ENCODE results near the gene PLA2G4D. TPM values are rescaled to one million over a fixed set of nuclear protein-coding genes. Genes with fewer than 3 reads are reported as not detected.

PLA2G4D gene
- total RNA-seq, 4 donors from 2014 or later = 0.19 to 5.9 (median 0.23) TPM

DNA sequence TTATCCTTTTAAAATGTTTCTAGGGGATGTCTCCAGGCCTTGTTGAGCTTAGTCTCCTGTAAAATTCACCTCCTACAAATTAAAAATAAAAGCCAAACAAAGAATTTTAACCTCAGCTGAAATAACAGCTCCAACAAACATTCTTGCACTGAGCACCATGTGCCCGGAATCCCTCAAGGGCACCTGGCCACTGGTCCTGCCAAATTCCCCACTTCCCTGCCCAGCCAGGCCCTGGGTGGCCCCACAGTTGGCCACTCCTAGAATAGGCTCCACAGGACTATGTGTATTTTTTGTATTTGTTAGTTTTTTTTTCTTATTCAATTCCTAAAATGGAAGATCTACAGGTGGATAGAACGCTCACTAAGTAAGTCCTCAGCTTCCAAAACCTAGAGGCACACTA is 40.4 kb downstream of the PLA2G4D start:
- intact Hi-C loops (cut with DNase I) = no loop called here
- no peak for DNase-seq
- Histone ChIP-seq H3K9me3 (no peaks in the 10 kb centered on the region), H3K27ac (no peak overlapping the region), H3K36me3 (no peaks in the 10 kb centered on the region), H3K27me3 (peaks cover 0 to 2% (median 0%) of the 10 kb centered on the region in 4 donors), H3K4me1 (peaks cover 7 to 36% (median 8%) of the 10 kb centered on the region in 3 donors), H3K4me3 (no peak overlapping the region)
- TF ChIP-seq, protein P1, sequence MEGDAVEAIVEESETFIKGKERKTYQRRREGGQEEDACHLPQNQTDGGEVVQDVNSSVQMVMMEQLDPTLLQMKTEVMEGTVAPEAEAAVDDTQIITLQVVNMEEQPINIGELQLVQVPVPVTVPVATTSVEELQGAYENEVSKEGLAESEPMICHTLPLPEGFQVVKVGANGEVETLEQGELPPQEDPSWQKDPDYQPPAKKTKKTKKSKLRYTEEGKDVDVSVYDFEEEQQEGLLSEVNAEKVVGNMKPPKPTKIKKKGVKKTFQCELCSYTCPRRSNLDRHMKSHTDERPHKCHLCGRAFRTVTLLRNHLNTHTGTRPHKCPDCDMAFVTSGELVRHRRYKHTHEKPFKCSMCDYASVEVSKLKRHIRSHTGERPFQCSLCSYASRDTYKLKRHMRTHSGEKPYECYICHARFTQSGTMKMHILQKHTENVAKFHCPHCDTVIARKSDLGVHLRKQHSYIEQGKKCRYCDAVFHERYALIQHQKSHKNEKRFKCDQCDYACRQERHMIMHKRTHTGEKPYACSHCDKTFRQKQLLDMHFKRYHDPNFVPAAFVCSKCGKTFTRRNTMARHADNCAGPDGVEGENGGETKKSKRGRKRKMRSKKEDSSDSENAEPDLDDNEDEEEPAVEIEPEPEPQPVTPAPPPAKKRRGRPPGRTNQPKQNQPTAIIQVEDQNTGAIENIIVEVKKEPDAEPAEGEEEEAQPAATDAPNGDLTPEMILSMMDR (IDR thresholded peaks at IDR 0.05) = no peak
- TF ChIP-seq POLR2A (IDR thresholded peaks at IDR 0.05) = no peak
- 70 to 85% methylated on average over 2 of the region's 2 CpGs for WGBS, 2 donors

DNA sequence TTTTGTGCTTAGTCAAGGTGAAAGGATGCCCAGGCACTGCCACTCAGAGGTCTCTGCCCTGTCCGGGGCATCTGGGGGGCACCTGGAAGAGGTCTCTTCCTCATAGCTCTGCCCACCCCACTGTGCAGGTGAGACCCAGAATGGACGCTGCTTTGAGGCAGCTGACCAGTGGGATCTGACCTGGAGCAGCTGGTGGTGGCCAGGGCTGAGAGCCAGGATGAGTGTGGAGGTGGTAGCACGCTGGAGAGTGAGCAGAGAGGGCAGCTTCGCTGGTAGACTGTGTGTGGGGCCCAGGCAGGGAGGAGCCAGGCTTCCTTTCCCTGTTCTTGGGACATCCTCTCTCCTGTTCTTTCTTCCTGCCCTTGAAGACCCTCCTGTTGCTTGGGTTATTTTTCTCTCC is 41.4 kb downstream of the PLA2G4D start:
- 84 to 100% methylated on average over 1 to 4 of the region's 4 CpGs for WGBS, 2 donors
- Histone ChIP-seq H3K27me3 (peaks cover 0 to 2% (median 0%) of the 10 kb centered on the region in 4 donors), H3K9me3 (no peaks in the 10 kb centered on the region), H3K27ac (no peak overlapping the region), H3K36me3 (no peaks in the 10 kb centered on the region), H3K4me1 (peaks cover 7 to 41% (median 13%) of the 10 kb centered on the region in 3 donors), H3K4me3 (no peak overlapping the region)
- DNase-seq = no peak
- TF ChIP-seq POLR2A (IDR thresholded peaks at IDR 0.05) = no peak
- TF ChIP-seq, protein P1 (IDR thresholded peaks at IDR 0.05) = no peak
- intact Hi-C loops (cut with DNase I) = no loop called here

DNA sequence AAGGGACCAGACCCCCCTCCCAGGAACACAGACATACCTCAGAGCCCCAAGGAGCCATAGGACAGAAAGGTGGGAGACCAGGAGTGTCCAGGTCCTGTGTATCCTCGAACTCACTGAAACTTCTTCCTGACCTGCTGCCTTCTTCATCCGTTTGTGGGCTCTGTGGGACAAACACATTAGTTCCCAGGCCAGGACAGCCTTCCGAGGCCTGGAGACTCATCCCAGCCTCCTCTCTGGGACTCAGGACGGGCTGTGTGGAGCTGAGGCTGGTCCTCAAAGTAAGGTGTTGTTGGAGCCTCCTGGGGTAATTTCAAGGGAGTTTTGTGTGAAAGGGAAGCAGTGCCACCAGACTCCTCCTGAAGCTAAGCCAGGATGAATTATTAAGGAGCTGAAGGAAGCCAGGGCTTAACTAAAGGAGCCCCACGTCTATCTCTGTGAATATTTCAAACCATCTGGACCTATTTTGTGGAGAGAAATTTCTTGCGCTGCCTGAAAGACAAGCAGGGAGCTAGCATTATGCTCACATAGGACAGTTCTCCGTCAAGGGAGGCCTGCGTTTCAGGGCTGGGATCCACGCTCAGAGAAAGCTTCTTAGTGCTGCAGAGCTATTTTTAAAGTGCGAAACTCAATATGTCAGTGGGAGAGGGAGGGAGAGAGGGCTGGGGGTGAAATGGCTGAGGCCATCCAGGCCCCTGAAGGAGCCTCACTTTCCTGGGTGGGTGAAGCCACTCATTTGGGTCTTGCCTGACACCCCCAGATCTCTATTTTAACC is 43.7 kb downstream of the PLA2G4D start:
- H3K4me1 ChIP-seq = peaks cover 0 to 25% (median 6%) of the 10 kb centered on the region in 3 donors
- DNase-seq = no peak
- TF ChIP-seq, protein P1 (IDR thresholded peaks at IDR 0.05) = no peak
- TF ChIP-seq POLR2A (IDR thresholded peaks at IDR 0.05) = no peak
- WGBS, 2 donors = 88 to 89% methylated on average over 7 to 10 of the region's 10 CpGs
- H3K27ac ChIP-seq = no peak overlapping the region
- no peaks in the 10 kb centered on the region for H3K9me3 ChIP-seq
- intact Hi-C loops (cut with DNase I) = no loop called here
- H3K4me3 ChIP-seq = no peak overlapping the region
- H3K36me3 ChIP-seq = no peaks in the 10 kb centered on the region
- no peaks in the 10 kb centered on the region for H3K27me3 ChIP-seq

DNA sequence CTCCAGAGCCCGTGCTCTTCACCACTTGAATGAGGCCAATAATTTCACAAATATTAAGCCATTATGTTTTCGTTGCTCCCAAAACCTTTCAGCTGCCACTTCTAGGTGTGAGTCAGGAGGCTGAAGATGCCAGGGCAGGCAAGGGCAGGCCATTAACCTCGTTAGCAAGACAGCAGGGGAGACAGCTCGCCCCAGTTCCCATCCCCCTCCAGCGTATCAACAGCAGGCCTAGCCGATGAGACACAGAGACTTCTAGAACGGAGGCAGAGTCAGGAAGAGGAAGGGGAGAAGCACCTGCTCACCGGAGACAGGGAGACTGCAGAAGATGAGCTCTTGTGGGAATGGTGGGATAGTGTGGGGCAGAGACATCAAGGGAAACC is 45.6 kb downstream of the PLA2G4D start:
- intact Hi-C loops (cut with DNase I) = no loop called here
- peaks cover 0 to 25% (median 6%) of the 10 kb centered on the region in 3 donors for H3K4me1 ChIP-seq
- peak overlapping the region; percentile 28 to 64 (median 46) for H3K27ac ChIP-seq
- H3K4me3 ChIP-seq = no peak overlapping the region
- H3K9me3 ChIP-seq = no peaks in the 10 kb centered on the region
- no peak for TF ChIP-seq POLR2A (IDR thresholded peaks at IDR 0.05)
- TF ChIP-seq, protein P1 (IDR thresholded peaks at IDR 0.05) = no peak
- DNase-seq = no peak
- WGBS, 2 donors = 30 to 58% methylated on average over 2 to 3 of the region's 8 CpGs
- H3K36me3 ChIP-seq = no peaks in the 10 kb centered on the region
- H3K27me3 ChIP-seq = no peaks in the 10 kb centered on the region

DNA sequence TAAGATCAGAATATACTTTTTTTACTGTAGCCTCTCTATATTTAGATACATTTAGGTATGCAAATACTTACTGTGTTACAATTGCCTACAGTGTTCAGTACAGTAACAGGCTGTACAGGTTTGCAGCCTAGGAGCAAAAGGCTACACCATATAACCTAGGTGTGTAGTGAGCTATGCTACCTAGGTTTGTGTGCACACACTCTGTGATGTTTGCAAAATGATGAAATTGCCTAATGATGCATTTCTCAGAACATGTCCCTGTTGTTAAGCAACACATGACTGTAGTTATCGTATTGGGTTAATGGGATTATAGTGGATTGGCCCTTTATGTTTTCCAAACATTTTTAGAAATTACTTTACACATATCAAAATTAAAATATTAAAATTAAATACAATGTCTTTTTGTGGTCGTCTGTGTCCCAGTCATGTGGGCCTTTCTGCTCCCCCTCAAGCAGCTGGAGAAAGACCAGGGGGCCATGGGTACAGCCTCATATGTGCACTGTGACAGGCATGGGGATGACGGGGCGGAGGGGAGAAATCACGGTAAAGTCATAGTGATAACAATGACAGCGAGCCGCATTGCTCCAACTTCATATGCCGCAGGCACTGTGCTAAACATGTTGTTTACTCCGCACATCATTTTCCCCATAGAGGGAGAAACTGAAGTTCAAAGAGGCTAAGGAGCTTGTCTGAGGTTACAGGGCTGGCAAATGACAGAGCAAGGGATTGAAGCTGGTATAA is 46.1 kb downstream of the PLA2G4D start:
- Histone ChIP-seq H3K9me3 (no peaks in the 10 kb centered on the region), H3K27ac (peak overlapping the region; percentile 28 to 64 (median 46)), H3K27me3 (no peaks in the 10 kb centered on the region), H3K4me1 (peaks cover 0 to 25% (median 6%) of the 10 kb centered on the region in 3 donors), H3K4me3 (no peak overlapping the region), H3K36me3 (no peaks in the 10 kb centered on the region)
- intact Hi-C loops (cut with DNase I) = no loop called here
- 55 to 79% methylated on average over 9 of the region's 9 CpGs for WGBS, 2 donors
- TF ChIP-seq, protein P1 (IDR thresholded peaks at IDR 0.05) = no peak
- no peak for TF ChIP-seq POLR2A (IDR thresholded peaks at IDR 0.05)
- DNase-seq = no peak
